Mammary epithelial cell (primary cell): ENCODE measurements around the gene LMTK2.

Experiments used
- EZH2 ChIP-seq: IDR thresholded peaks from 2 replicates; pipeline ENCODE4 v1.6.1; 2012; ENCODE audit warnings: low read length, inconsistent platforms, borderline replicate concordance
- TF ChIP-seq, protein P1 (sequence below), 2 donors: IDR thresholded peaks in 1 of 2; conservative IDR thresholded peaks in 1 of 2; 2 replicates each; pipeline ENCODE4 v1.5.1; 2011 to 2012; ENCODE audit warnings: inconsistent platforms in 2 of 2, low read length in 2 of 2, mild to moderate bottlenecking in 2 of 2, control low read depth in 1 of 2, low read depth in 1 of 2; ENCODE audit not compliant: insufficient read depth in 1 of 2; ENCODE audit errors: extremely low read depth in 1 of 2

DNA sequence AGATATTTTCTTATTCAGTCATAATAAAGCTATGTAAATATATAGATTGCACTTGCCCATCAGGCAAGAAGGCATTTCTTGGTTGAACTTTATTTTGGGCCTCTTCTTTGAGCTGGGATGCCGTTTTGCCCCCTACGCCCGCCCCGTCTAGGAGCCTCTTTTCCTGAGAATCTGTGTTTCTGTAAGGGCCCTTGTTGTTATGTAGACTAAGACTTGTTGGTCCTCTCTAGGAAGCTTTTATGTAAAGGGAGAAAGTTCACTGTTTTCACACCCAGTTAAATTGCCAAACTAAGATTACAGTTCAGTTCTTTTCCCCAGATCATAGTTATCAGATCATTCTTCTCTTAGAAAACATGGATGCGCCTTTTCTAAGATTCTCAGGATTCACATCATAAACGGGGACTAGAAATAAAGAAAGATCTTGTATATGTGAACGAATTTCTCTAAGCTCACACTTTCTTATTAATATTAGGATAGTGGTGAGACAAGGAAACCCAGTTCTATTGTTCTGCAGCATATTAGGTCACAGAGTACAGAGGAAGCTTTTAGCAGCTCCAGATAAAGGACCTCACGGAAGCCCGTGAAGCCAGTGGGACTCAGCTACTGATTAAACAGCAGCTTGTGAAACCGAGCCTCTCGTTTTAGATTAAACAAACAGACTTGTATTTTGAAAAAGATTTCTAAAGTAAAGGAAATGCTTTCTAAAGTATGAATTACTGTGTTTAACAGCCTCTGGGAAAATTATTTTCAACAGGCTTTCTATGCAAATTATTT lies 3.8 kb downstream of the LMTK2 start:
- TF ChIP-seq, protein P1, sequence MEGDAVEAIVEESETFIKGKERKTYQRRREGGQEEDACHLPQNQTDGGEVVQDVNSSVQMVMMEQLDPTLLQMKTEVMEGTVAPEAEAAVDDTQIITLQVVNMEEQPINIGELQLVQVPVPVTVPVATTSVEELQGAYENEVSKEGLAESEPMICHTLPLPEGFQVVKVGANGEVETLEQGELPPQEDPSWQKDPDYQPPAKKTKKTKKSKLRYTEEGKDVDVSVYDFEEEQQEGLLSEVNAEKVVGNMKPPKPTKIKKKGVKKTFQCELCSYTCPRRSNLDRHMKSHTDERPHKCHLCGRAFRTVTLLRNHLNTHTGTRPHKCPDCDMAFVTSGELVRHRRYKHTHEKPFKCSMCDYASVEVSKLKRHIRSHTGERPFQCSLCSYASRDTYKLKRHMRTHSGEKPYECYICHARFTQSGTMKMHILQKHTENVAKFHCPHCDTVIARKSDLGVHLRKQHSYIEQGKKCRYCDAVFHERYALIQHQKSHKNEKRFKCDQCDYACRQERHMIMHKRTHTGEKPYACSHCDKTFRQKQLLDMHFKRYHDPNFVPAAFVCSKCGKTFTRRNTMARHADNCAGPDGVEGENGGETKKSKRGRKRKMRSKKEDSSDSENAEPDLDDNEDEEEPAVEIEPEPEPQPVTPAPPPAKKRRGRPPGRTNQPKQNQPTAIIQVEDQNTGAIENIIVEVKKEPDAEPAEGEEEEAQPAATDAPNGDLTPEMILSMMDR (conservative IDR thresholded peaks at IDR 0.05 in 1 of 2, IDR thresholded peaks at IDR 0.05 in 1 of 2; ENCODE audit: extremely low read depth in 1 of 2, insufficient read depth in 1 of 2, low read depth in 1 of 2, low read length in 2 of 2) = no peak
- TF ChIP-seq EZH2 = no peak
